Cardiac muscle cell (in vitro differentiated cells and primary cell): ENCODE measurements around the gene ZNF385D. TPM values are rescaled to one million over a fixed set of nuclear protein-coding genes. Genes with fewer than 3 reads are reported as not detected.

ENCODE experiments used
- DNase-seq, 2 donors: peaks; one replicate each; pipeline versions ENCODE4 v3.0.0 to v3.0.0-alpha.2; 2010 to 2017; ENCODE audit warnings: low read depth in 1 of 2, low spot score in 1 of 2
- H3K27ac ChIP-seq: fragments of 200-600 bp; sonication (generic); 2 replicates; pipeline ENCODE4 v1.5.1; 2016
- H3K27me3 ChIP-seq: fragments of 200-600 bp; sonication (generic); 2 replicates; pipeline ENCODE4 v1.6.0; 2016; ENCODE audit warnings: control low read depth
- H3K36me3 ChIP-seq: fragments of 200-600 bp; sonication (generic); 2 replicates; pipeline ENCODE4 v1.5.1; 2016; ENCODE audit warnings: control low read depth
- H3K4me1 ChIP-seq: fragments of 200-600 bp; sonication (generic); 2 replicates; pipeline ENCODE4 v1.8.1; 2017; ENCODE audit warnings: low read depth, mild to moderate bottlenecking, mixed run types
- H3K4me3 ChIP-seq: fragments of 200-600 bp; sonication (generic); 2 replicates; pipeline ENCODE4 v1.5.1; 2016; ENCODE audit warnings: mild to moderate bottlenecking
- H3K9me3 ChIP-seq: fragments of 200-600 bp; sonication (generic); 2 replicates; pipeline ENCODE4 v1.5.1; 2017; ENCODE audit warnings: low read depth, mild to moderate bottlenecking, control low read depth
- polyA plus RNA-seq: library from polyadenylated mRNA; unstranded; fragments of >200 nt; fragmentation: Nextera tagmentation; extraction: Ambion mirVana; gene quantifications from 2 replicates; pipeline ENCODE4 v1.2.1, GENCODE V29; 2016
- total RNA-seq: library from RNA; depleted of rRNA; stranded (reverse); fragments of >200 nt; gene quantifications from 2 replicates; pipeline ENCODE4 v1.2.3, GENCODE V29; 2016
- TF ChIP-seq, protein P1 (sequence below): IDR thresholded peaks from 2 replicates; pipeline ENCODE4 v1.5.1; 2012; ENCODE audit warnings: low read depth, mild to moderate bottlenecking, low read length

Gene ZNF385D
- total and polyA plus RNA-seq, 2 experiments from 2014 or later = 1.3 to 10.6 TPM

DNA sequence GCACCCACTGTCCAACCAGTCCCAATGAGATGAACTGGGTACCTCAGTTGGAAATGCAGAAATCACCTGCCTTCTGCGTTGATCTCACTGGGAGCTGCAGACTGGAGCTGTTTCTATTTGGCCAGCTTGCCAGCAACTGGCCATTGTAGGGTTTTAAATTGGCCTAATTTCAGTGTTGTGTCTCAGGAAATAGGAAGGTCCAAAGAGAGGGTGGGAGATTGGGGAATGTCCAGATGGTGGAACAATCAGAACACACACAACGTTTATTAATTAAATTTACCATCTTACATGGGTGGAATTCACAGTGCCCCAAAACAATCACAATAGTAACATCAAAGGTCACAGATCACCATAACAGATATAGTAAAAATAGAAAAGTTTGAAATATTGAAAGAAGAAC, 189.5 kb downstream of the ZNF385D start:
- Histone ChIP-seq H3K27ac (no peak overlapping the region), H3K27me3 (no peaks in the 10 kb centered on the region), H3K4me1 (no peaks in the 10 kb centered on the region), H3K4me3 (no peak overlapping the region), H3K36me3 (no peaks in the 10 kb centered on the region), H3K9me3 (no peaks in the 10 kb centered on the region)
- TF ChIP-seq, protein P1, sequence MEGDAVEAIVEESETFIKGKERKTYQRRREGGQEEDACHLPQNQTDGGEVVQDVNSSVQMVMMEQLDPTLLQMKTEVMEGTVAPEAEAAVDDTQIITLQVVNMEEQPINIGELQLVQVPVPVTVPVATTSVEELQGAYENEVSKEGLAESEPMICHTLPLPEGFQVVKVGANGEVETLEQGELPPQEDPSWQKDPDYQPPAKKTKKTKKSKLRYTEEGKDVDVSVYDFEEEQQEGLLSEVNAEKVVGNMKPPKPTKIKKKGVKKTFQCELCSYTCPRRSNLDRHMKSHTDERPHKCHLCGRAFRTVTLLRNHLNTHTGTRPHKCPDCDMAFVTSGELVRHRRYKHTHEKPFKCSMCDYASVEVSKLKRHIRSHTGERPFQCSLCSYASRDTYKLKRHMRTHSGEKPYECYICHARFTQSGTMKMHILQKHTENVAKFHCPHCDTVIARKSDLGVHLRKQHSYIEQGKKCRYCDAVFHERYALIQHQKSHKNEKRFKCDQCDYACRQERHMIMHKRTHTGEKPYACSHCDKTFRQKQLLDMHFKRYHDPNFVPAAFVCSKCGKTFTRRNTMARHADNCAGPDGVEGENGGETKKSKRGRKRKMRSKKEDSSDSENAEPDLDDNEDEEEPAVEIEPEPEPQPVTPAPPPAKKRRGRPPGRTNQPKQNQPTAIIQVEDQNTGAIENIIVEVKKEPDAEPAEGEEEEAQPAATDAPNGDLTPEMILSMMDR = no peak
- no peak for DNase-seq

DNA sequence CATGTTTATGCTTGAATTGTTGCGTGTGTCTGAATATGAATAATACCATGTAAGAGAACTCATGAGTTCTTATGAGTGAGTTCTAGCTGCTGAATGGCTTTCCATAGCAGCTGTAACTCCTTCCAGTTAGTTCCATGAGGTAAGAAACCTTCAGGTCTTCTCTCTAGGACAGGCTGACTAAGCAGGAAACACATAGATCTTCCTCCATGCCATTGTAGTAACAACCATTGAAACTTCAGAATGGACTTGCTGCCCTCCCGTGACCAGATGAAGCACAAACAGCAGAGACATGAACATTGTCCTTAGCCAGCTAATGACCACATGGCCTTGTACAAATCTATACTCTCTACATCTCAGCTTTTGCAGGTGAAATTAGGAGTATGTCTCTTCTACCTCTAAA, 200.0 kb downstream of the ZNF385D start:
- TF ChIP-seq, protein P1 = peak; percentile 3
- peak; percentile 10 to 19 for DNase-seq

DNA sequence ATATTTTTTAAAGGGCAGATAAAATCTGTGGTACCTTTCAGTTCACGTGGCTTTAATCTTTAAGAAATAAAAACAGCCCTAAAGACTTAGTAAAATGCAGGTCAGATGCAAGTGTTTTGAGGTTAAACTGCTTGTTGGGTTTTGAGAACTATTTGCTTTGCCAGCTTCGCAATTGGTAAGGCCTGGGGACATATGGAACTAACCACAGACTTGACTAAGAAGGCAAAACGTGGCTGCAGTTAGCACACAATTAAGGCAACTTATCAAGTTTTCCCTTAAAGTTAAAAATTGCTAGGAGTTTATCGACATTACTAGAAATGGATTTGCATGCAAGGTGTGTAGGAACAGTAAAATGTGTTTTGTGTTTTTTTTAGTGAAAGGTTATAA, 206.9 kb downstream of the ZNF385D start:
- H3K27ac ChIP-seq = no peak overlapping the region
- H3K36me3 ChIP-seq = no peaks in the 10 kb centered on the region

More for the DNA sequence above, 200.0 kb downstream of the ZNF385D start:
- Histone ChIP-seq H3K27ac (no peak overlapping the region), H3K4me1 (peaks cover 10% of the 10 kb centered on the region), H3K27me3 (no peaks in the 10 kb centered on the region), H3K4me3 (no peak overlapping the region), H3K9me3 (no peaks in the 10 kb centered on the region), H3K36me3 (no peaks in the 10 kb centered on the region)

DNA sequence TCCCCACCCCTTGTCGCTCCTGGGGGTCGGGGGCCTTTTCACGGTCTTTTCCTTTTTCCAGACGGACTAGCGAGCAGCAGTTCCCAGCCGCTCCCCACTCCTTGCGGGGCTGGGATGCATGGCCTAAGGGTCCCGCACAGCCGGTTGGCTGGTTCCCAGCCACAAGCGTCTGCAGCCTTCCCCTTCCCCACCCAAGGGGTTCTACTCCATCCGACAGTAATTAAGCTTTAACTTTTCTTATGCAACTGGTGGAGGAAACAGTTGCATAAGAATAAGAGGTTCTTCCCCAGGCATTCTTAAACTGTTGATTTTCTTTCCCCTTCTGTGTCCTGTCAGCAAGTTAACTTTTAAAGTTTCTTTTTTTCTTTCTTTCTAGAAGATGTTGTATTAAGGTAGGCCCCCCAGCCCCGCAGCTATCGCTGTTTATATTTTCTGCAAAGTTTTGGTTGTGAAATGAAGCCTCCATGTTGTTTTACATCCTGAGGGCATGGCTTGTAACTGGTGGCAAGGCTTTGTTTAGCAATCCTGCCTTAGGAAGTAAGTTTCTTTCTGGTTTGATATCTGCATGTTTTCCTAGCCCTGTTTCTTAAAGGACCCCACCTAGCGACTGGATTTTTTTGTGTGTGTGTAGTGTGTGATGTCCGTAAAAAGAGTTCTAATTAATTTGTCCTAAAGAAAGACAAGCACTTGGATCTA, 207.5 kb downstream of the ZNF385D start:
- H3K4me3 ChIP-seq = no peak overlapping the region
- no peaks in the 10 kb centered on the region for H3K9me3 ChIP-seq
- H3K27ac ChIP-seq = no peak overlapping the region
- H3K36me3 ChIP-seq = no peaks in the 10 kb centered on the region
- H3K27me3 ChIP-seq = no peaks in the 10 kb centered on the region
- DNase-seq = no peak
- TF ChIP-seq, protein P1 = no peak
- no peaks in the 10 kb centered on the region for H3K4me1 ChIP-seq

More for the DNA sequence above, 206.9 kb downstream of the ZNF385D start:
- no peaks in the 10 kb centered on the region for H3K9me3 ChIP-seq
- no peaks in the 10 kb centered on the region for H3K4me1 ChIP-seq
- DNase-seq = no peak
- H3K27me3 ChIP-seq = no peaks in the 10 kb centered on the region
- TF ChIP-seq, protein P1 = no peak
- H3K4me3 ChIP-seq = no peak overlapping the region

DNA sequence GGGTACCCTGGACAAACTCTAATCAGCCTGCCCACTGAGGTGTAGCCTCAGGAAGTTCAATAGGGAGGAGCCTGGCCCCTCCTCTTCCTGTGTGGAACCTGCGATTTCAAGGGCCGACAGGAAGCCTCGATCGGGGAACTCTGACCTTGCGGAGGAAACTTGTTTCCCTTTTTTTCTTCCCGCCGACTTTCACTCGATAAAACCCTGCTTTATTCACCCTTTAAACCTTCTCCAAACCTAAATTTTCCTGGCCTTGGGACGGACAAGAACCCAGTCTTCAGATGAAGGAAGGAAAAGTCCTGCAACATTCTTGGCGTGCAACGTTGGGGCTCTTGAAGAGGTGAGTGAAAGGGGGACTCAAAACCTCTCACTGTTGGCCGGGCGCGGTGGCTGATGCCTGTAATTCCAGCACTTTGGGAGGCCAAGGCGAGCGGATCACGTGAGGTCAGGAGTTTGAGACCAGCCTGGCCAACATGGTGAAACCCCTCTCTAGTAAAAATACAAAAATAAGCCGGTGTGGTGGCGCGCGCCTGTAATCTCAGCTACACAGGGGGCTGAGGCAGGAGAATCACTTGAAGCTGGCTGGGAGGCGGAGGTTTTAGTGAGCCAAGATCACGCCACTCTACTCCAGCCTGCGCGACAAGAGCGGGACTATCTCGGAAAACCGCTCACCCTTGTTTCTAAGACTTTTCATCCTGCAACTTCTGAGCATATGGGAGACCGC, 208.2 kb downstream of the ZNF385D start:
- H3K36me3 ChIP-seq = no peaks in the 10 kb centered on the region
- DNase-seq = no peak
- H3K27ac ChIP-seq = no peak overlapping the region
- H3K4me1 ChIP-seq = no peaks in the 10 kb centered on the region
- TF ChIP-seq, protein P1 = no peak
- no peak overlapping the region for H3K4me3 ChIP-seq
- H3K27me3 ChIP-seq = no peaks in the 10 kb centered on the region
- H3K9me3 ChIP-seq = no peaks in the 10 kb centered on the region
